HUES64 (cell line): ENCODE results near the gene ZNF566.

ENCODE experiments used
- H3K27ac ChIP-seq: 2 replicates; pipeline ENCODE4 v1.7.0; 2013; ENCODE audit warnings: low read depth, low read length, inconsistent platforms
- H3K27me3 ChIP-seq: 2 replicates; pipeline ENCODE4 v1.6.1; 2013; ENCODE audit warnings: mild to moderate bottlenecking, low read length; ENCODE audit not compliant: insufficient read depth
- H3K36me3 ChIP-seq: 2 replicates; pipeline ENCODE4 v1.6.1; 2013; ENCODE audit warnings: mild to moderate bottlenecking, low read length; ENCODE audit not compliant: insufficient read depth
- H3K4me1 ChIP-seq: 2 replicates; pipeline ENCODE4 v1.6.1; 2013; ENCODE audit warnings: mild to moderate bottlenecking, low read length, moderate library complexity; ENCODE audit not compliant: insufficient read depth
- H3K4me3 ChIP-seq: 2 replicates; pipeline ENCODE4 v1.5.1; 2013; ENCODE audit warnings: mild to moderate bottlenecking, low read length, moderate library complexity
- H3K9ac ChIP-seq: 2 replicates; pipeline ENCODE4 v1.6.1; 2013; ENCODE audit warnings: mild to moderate bottlenecking, low read depth, low read length
- H3K9me3 ChIP-seq: 2 replicates; pipeline ENCODE4 v1.6.1; 2013; ENCODE audit warnings: low read depth, low read length; ENCODE audit not compliant: insufficient read depth
- WGBS: fragments of 150-250, 120-280 bp; methylation state at CpG from one replicate; pipeline ENCODE4 v1.1.7; 2013; ENCODE audit warnings: missing lambda C conversion rate; 5-methylcytosine and 5-hydroxymethylcytosine counted together

Gene ZNF566

DNA sequence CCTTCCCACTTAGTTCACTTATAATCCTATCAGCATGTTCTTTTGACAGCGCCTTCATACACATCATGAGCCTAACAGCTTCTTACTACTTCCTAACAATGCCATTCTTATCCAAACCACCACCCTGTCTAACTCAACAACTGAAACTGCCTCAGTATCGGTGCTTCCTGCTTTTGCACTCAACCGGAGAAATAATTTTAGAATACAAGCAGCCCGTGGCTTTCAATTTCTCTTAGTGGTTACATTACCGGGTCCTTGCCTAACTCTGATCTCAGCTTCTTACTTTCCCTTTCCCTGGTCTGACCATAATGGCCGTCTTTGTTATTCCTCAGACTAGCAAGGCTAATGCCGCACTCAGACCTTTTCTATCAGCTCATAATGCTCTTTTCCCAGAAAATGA is 87.9 kb downstream of the ZNF566 start:
- Histone ChIP-seq H3K27me3 (no peaks in the 10 kb centered on the region), H3K9ac (no peak overlapping the region), H3K36me3 (peaks cover 88% of the 10 kb centered on the region), H3K4me3 (no peak overlapping the region), H3K9me3 (peaks cover 14% of the 10 kb centered on the region; the same call in 1 of the 2 replicates), H3K27ac (no peak overlapping the region), H3K4me1 (no peaks in the 10 kb centered on the region)
- WGBS = 96% methylated on average over 7 of the region's 7 CpGs

DNA sequence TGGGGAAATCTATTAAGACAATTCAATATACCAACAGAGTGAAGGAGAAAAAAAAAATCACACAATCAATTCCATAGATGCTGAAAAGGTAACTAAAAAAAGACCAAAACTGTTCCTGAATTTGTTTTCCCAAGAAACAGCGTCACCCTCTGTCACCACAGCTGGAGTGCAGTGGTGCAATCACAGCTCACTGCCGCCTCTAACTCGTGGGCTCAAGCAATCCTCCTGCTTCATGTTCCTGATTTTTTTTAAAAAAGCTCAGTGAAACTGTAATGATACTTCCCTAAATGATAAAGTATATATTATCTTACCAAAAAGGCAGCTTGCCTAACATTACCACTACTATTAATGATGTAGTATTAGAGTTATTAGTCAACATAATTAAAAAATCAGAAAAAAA is 90.8 kb downstream of the ZNF566 start:
- Histone ChIP-seq H3K9ac (no peak overlapping the region), H3K27me3 (no peaks in the 10 kb centered on the region), H3K27ac (no peak overlapping the region), H3K4me3 (no peak overlapping the region), H3K36me3 (peaks cover 81% of the 10 kb centered on the region), H3K4me1 (no peaks in the 10 kb centered on the region), H3K9me3 (peaks cover 36% of the 10 kb centered on the region)
- over 99% methylated on average over 3 of the region's 3 CpGs for WGBS
